Peyer's patch (tissue), 4 donors: ENCODE results near the gene SIRT2.

Experiments
- CTCF ChIP-seq, 6 experiments: fragments of 450-650 bp in 4 of 6; fragments of 200-600 bp in 2 of 6; sonication (generic) in 1 of 6; IDR thresholded peaks; one replicate each; pipeline ENCODE4 v1.5.1; 2017 to 2019; ENCODE audit warnings: antibody characterized with exemption in 6 of 6, mild to moderate bottlenecking in 3 of 6, moderate library complexity in 1 of 6
- POLR2A ChIP-seq, 2 donors: fragments of 450-650 bp; IDR thresholded peaks; one replicate each; pipeline ENCODE4 v1.5.1; 2017; ENCODE audit warnings: antibody characterized with exemption in 2 of 2, mild to moderate bottlenecking in 2 of 2, moderate library complexity in 2 of 2

GRCh38 chr19:38891771-38892170, 7.6 kb downstream of the SIRT2 start:
- TF ChIP-seq CTCF (IDR thresholded peaks at IDR 0.05) (no peak), POLR2A (IDR thresholded peaks at IDR 0.05) (no peak)
